ENCODE results near the gene ZNF197.
"Not testable (repeated sequence)": the region's sequence is repeated elsewhere in the genome, so short reads cannot be mapped to it uniquely, and the experiment has no call there.

ZNF197 gene

DNA sequence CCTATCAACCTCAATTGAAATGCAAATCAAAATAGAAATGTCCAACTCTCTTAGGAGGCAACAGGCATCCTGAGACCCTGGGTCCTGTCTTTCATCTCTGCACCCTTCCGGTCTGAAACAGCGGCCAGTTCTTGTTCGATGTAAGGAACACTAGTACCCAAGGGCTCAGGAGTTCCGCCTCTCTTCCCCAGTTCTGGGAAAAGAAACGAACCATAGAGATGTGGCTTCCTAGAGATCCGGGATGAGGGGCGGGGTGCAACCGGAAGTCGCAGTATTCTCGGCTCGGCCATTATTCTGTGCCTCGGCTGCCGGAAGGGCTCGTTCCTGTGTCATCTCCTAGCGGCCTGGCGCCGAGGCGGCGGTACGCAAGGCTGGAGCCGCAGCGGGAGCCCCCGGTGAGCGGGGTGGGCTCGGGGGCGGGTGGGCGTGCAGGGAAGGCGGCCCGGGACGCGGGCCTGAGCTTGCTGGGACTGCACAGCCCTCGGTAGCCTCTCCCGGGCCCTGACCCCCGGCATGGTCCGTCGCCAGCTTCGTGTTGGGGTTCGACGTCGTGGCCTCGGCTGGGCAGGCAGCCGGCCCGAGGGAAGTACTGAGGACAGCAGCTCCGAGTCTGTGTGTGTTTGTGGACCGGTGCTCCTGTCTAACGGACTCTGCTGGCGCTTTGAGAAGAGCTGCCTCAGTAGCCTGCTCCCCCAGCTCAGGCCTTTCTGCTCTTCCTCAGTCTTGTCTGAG lies at the start of gene ZNF197:
ZNF197 (plus strand) TSS at position 288 of the 732 bp plus-strand sequence. CDS start 4,119 bp downstream, outside the sequence.
- DNase-seq (ENCODE audit: low read depth in 2 of 3, low spot score in 2 of 3): peak; percentile 40 to 45 (median 42)

DNA sequence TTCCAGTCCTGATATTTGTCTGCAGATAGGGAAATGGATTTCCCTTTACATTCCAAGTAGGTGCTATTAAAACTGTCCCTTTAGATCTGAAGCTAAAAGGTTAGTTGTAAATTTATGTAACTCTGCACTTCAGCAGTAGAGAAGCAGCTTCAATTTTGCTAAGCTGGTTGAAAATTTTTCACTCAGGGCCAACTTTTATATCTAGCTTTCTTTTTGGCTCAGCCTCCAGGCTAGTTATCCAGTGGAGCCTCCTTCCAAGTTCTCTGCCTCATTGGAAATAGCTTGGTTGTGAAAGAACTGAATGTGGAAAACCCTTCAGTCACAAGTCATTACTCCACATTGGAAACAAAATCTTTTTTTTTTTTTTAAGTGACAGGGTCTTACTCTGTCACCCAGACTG lies 48.2 kb upstream of the ZNF197 start:
- no peak for DNase-seq (ENCODE audit: low read depth in 2 of 3, low spot score in 2 of 3)

DNA sequence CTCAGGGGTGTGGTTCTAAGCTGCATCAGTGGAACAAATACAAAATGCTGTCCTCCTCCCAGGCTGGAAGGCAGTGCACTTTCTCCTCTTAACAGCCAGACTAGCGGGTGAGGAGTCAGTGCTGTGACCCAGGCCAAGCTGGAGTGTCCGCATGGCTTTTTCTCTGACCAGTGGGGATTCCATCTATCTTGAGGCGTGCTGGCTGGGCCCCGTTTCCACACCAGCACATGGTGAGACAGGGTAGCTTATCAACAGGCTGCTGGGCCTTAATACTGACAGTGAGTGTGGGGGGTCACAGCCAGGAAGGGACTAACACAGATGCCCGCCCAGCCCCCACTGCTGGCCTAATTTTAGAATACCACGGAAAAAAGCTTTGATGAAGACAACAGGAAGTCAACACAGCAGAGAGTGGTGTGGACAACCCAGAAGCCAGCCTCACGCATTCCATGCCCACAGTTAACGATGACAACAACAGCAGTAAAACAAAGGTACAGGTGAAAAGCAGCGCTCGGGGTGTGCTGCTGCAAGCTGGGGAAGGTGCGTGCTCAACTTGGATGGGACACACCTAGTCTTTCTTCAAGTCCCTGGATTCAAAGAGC lies 47.4 kb upstream of the ZNF197 start:
- not testable (repeated sequence) for DNase-seq (ENCODE audit: low read depth in 2 of 3, low spot score in 2 of 3)

DNA sequence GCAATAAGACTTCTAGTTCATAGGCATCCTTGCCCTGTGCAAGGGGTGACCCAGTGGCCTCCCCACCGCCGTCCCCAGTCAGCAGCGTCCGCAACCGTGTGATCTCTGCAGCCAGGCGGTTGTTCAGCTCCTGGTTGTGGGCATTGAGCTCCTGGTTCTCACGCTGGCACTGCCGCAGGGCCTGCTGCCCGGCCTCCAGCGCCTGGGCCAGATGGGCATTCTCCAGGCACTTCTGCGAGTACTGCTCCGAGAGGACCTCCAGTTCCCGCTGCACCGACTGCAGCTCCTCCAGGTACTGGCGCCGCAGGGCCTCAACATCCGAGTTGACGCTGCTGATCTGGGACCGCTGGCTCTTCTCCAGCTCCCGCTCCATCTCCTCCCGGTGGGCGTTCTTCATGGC lies 46.5 kb upstream of the ZNF197 start:
- not testable (repeated sequence) for DNase-seq (ENCODE audit: low read depth in 2 of 3, low spot score in 2 of 3)

DNA sequence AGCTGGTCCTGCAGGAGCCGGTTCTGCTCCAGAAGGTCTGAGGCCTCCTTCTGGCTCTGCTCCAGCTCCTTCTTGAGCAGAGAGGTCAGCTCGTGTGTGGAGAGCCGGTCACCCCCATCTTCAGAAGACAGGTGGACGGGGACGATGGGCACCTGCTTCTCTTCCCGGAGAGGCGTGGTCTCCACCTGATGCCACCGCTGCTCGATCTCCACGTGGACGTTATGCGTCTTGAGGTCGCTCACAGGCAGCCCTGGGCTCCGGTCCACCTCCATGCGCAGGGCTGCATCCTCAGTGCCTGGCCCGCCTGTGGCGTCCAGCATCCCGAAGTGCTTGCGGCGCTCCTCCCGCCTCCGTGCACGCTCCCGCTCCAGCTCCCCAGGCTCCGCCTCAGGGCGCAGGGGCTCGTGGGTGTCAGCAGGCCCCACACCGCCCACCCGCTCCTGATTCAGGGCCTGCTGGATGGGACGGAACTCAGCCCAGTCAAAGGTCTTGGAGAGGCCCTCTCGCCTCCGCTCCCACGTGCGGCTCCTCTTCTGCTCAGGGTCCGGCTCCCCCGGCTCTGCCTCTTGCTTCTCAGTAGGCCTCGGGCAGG lies 45.8 kb upstream of the ZNF197 start:
- not testable (repeated sequence) for DNase-seq (ENCODE audit: low read depth in 2 of 3, low spot score in 2 of 3)

DNA sequence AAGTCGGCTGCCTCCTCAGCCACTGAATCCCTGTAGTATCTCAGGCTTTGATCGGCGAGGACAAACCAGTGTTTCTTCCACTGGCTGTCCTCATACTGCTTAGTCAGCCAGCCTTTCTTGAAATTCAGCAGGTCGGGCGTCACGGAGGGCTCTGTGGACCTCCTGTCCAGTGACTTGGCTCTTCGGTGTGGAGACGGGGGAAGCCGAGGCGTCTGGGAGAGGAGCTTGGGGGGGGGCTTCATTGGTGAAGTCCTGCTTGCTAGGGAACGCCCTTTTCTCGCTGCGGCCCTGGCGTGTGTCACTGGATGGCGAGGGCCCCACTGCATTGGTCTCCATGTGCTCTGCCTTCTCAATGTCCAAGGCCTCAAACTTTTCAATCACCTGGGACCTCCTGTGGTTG lies 45.1 kb upstream of the ZNF197 start:
- DNase-seq (ENCODE audit: low read depth in 2 of 3, low spot score in 2 of 3): not testable (repeated sequence)

DNA sequence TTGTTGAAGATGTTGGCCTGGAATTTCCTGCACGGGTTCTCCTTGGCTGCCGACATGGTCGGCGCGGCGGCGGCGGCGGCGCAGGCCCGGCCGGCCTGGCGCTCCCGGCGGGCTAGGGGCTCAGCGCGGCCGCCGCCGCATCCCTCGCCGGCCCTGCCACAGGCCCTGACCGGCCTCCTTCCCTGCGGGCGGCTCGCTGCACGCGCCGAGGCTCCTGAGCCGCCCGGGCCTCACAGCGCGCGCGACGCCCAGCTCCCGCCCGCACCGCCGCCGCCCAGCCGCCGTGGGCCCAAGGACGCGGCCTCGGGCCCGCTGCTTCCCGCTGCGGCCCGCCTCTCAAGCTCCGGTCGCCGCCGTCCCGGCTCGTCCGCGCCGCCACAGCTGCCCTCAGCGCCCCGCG lies 43.9 kb upstream of the ZNF197 start:
- DNase-seq (ENCODE audit: low read depth in 2 of 3, low spot score in 2 of 3): not testable (repeated sequence)

DNA sequence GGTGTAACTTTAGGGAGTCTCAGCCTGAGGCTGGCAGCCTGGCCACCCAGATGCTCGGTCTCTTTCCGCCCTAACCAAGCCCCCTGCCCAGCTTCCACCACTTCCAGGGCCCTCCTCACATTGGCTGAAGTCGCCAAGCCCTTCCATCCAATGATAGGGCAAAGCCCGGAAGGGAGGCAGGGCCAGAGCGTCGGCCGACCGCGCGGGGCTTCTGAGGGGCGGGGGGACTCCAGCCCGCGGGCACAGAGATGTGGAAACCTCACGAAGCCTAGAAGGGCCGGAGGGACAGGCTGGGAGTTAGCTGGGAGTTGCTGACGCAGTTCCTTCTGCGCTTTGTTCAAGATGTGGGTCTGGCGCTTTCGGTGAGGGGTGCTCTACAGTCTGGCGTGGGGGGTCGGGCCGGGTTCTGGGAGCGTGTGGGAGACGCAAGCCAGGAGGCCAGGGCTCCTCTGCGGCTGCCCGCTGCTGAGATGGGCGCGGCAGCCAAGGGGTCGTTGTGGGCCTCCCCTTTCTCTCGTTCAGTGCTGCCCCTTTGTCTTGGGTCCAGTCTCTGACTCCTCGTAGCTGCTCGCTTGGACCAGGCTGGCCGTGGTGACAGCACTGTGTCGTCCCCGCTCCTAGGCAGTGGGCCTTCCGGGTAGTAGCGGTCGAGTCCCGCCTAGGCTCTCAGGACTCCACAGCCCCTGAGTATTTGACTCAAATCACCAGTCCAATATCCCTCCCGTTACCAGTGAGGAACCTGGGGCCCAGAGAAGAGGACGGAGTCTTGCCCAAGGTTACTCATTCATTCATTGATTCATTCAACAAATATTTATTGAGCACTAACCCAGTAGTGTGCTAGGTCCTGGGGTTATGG lies 40.0 kb upstream of the ZNF197 start, which contains the start of gene ZNF660:
ZNF660 (plus strand) TSS at position 319 of the 856 bp plus-strand sequence. CDS start 9,230 bp downstream, outside the sequence.
- peak in 2 of 3 experiments; percentile 0 to 3 for DNase-seq (ENCODE audit: low read depth in 2 of 3, low spot score in 2 of 3)

DNA sequence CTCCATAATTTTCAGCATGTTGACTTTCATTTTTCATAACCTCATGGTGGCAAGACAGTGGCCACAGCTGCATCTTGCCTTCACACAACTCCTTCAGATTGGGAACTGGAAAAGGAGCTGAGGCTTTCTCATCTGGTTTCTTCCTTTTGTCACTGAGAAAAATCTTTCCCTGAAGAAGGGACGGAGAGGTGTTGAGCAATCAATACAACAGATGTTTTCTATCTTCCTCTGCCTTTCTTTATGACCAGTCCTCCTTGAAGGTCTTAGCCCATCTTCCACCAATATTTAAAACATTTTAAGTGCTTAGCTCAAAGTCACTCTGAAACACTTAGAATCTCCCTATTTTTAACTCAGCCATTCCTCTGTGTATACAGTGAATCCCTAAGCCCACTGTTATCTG lies 28.2 kb upstream of the ZNF197 start:
- no peak for DNase-seq (ENCODE audit: low read depth in 2 of 3, low spot score in 2 of 3)

DNA sequence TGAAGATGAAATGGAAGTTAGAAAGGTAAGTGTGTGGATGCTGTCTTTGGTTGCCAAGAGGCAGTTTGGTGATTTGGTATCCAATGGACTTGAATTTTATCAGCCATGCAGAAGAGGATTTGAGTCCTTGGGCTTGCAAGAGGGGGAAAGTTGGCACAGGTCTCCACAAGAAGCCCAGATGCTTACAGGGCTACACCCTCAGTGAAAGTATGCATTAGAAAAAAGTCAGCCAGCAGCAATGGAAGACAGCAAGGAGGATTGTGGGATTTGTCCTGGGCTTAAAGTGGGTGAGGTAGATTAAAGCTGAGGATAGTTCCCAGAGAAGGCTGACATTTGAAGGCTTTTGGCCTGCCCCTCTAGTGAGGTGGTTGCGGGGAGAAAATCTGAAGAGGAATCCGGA lies 23.1 kb upstream of the ZNF197 start:
- DNase-seq (ENCODE audit: low read depth in 2 of 3, low spot score in 2 of 3): no peak

DNA sequence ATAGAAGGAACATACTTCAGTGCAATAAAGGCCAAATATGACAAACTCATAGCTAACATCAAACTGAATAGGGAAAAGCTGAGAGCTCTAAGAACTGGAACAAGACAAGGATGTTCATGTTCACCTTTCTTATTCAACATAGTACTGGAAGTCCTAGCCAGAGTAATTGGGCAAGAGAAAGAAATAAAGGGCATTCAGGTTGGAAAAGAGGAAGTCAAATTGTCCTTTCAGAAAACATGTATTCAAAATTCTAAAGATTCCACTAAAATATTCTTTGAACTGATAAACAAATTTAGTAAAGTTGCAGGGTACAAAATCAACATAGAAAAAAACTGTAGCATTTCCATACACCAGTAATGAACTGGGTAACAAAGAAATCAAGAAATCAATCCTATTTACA lies 12.2 kb upstream of the ZNF197 start:
- DNase-seq (ENCODE audit: low read depth in 2 of 3, low spot score in 2 of 3): no peak

DNA sequence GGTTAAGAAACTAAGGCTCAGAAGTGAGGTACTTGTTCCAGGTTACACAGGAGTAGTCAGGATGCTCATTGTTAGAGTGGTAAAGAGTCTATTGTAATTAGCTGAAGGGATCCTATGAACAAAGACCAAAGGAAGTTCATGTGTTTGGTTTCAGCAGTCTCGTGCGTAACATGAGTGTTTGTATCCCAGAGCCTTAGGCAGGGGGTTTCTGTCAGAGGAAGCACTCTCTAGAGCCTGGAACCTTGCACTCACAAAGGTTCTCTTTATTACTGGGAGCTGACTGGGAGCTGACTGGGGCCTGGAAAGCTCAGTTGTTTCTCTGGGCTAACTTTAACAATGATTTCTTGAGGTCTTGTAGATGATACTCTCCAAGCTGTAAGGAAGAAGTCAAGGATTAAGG lies 3.9 kb downstream of the ZNF197 start:
- no peak for DNase-seq (ENCODE audit: low read depth in 2 of 3, low spot score in 2 of 3)

DNA sequence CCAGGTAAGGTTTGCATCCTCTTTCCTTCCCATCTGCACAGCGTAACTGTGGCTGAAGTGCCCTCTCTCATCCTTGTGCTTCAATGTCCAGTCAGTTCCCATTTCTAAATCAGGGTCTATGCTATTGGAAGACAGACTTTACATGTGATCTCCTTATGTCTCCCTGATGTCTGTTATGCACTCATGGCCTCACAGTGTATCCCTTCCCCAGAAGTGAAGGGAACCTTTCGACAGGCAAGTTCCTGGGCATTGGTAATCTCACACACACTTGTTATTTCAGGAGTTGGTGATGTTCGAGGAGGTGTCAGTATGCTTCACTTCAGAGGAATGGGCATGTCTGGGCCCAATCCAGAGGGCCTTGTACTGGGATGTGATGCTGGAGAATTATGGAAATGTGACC lies 7.4 kb downstream of the ZNF197 start:
- DNase-seq (ENCODE audit: low read depth in 2 of 3, low spot score in 2 of 3): no peak

DNA sequence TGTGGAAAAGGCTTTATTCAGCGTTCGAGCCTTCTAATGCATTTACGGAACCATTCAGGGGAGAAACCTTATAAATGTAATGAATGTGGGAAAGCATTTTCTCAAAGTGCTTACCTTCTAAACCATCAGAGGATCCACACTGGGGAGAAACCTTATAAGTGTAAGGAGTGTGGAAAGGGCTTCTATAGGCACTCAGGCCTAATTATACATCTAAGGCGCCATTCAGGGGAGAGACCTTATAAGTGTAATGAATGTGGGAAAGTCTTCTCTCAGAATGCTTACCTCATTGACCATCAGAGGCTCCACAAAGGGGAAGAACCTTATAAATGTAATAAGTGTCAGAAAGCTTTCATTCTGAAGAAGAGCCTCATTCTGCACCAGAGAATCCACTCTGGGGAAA lies 17.5 kb downstream of the ZNF197 start:
- DNase-seq (ENCODE audit: low read depth in 2 of 3, low spot score in 2 of 3): no peak

DNA sequence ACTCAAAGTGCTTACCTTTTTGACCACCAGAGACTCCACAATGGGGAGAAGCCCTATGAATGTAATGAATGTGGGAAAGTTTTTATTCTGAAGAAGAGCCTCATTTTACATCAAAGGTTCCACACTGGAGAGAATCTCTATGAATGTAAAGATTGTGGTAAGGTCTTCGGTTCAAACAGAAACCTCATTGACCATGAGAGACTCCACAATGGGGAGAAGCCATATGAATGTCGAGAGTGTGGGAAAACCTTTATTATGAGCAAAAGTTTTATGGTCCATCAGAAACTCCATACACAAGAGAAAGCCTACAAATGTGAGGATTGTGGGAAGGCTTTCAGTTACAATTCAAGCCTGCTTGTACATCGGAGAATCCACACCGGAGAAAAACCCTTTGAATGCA lies 18.2 kb downstream of the ZNF197 start:
- DNase-seq (ENCODE audit: low read depth in 2 of 3, low spot score in 2 of 3): no peak

DNA sequence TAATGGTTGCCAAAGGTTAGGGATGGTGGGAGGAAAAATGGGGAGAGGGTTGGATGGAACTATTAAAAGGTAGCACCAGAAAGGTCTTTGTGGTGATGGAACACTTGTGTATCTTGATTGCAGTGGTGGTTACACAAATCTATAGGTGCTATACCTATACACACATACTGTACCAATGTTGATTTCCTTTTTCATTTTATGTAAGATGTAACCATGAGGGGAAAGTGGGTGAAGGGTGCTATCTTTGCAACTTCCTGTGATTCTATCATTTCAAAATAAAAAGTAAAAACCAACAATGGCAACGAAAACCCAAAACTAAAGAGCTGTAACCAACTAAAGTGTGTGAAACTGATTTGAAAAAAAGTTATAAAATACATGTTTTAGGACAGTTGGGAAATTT lies 22.9 kb downstream of the ZNF197 start:
- no peak for DNase-seq (ENCODE audit: low read depth in 2 of 3, low spot score in 2 of 3)

DNA sequence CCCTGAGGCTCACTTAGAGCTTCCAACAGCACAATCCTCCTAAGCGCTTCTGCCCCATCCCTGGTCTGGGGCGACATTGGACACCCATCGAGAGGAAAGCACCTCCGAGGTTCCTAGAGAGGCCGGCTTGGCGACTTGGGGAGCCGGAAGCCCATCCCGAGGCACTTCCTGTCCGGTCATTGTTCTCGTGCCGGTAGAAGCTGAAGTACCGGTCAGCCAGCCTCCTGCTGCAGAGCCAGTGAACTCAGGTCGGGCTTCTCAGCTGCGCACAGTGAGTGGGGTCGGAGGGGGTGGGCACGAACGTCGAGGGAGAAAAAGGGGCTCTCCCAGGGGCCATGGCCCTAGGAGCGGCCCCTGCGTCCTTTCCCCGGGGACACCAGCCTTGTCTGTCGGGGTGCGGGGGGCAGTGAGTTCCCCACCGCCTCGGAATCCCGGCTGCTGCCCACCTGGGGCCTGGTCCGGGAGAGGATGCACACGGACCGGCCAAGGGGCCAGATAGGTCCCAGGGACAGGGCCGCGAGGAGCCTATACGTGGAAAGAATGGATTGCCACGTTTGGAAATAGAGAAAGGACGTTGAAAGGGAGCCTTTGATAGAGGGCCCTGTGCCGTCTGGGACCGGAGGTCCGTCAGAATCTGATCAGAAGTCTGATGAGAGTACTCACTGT lies 23.9 kb downstream of the ZNF197 start, which contains the start of gene ZNF35:
ZNF35 (plus strand) TSS at position 169 of the 666 bp plus-strand sequence. CDS start 2,336 bp downstream, outside the sequence.
- DNase-seq (ENCODE audit: low read depth in 2 of 3, low spot score in 2 of 3): peak in 1 of 3 experiments; percentile 13

DNA sequence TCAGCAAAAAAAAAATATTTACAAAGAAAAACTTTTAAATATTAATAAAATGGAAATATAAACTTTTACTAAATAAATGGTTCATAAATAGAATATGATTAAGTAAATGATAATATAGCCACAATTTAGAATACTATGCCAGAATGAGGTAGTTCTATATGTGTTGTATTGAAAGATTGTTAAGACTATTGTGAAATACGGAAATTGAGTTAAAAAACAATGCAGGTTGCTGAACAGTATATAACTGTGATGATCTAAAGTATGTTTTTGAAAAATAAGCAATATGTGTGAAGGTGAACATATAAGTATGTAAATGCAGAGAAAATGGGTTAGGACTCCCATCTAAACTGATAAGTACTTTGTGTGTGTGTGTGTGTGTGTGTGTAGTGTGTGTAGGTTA lies 24.9 kb downstream of the ZNF197 start:
- no peak for DNase-seq (ENCODE audit: low read depth in 2 of 3, low spot score in 2 of 3)

DNA sequence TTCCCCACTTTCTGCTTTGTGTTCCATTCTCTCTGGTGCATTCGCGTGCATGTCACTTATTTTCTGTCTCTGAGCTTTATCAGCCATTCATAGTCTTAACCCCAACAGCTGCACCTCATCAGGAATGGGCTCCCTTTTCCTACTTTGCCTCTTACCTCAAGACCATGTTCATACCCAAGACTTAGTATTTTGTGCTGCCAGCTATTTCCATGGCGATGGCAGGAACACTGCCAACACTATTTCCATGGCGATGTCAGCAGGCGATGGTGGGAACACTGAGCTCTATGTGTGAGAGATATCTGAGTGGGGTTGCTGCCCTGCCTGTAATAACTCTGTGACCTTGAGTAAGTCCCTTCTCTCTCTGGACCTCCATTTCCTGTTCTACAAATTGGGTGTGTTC lies 29.2 kb downstream of the ZNF197 start:
- no peak for DNase-seq (ENCODE audit: low read depth in 2 of 3, low spot score in 2 of 3)

DNA sequence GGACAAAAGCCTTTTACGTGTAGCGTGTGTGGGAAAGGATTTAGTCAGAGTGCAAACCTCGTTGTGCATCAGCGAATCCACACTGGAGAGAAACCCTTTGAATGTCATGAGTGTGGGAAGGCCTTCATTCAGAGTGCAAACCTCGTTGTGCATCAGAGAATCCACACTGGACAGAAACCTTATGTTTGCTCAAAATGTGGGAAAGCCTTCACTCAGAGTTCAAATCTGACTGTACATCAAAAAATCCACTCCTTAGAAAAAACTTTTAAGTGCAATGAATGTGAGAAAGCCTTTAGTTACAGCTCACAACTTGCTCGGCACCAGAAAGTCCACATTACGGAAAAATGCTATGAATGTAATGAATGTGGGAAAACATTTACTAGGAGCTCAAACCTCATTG lies 34.2 kb downstream of the ZNF197 start:
- no peak for DNase-seq (ENCODE audit: low read depth in 2 of 3, low spot score in 2 of 3)

DNA sequence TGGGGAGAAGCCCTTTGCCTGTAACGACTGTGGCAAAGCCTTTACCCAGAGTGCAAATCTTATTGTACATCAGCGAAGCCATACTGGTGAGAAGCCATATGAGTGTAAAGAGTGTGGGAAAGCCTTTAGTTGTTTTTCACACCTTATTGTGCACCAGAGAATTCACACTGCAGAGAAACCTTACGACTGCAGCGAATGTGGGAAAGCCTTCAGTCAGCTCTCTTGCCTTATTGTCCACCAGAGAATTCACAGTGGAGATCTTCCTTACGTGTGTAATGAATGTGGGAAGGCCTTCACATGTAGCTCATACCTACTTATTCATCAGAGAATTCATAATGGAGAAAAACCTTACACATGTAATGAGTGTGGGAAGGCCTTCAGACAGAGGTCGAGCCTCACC lies 34.6 kb downstream of the ZNF197 start:
- DNase-seq (ENCODE audit: low read depth in 2 of 3, low spot score in 2 of 3): no peak
